Measurements from ENCODE around the gene SPEM2.

- TF ChIP-seq RCOR1 (IDR thresholded peaks at IDR 0.05; ENCODE audit: low read length) (no peak), CTCF (IDR thresholded peaks at IDR 0.05) (no peak), SIN3A (IDR thresholded peaks at IDR 0.05; ENCODE audit: borderline replicate concordance, low read depth, low read length) (no peak), MAX (IDR thresholded peaks at IDR 0.05; ENCODE audit: low read depth) (no peak), CHD2 (IDR thresholded peaks at IDR 0.05; ENCODE audit: low read length, partially characterized antibody) (no peak), POLR2AphosphoS5 (IDR thresholded peaks at IDR 0.05; ENCODE audit: low read depth, low read length) (no peak), FOXJ3 (CRISPR knock-in tag; IDR thresholded peaks at IDR 0.05) (no peak), GABPA (IDR thresholded peaks at IDR 0.05; ENCODE audit: low read depth) (no peak), FOSL2 (IDR thresholded peaks at IDR 0.05; ENCODE audit: borderline replicate concordance, low read depth) (no peak), FOXM1 (IDR thresholded peaks at IDR 0.05; ENCODE audit: low read depth) (no peak), SMC3 (IDR thresholded peaks at IDR 0.05; ENCODE audit: low read depth, low read length) (no peak)
- TF ChIP-seq, protein P1, sequence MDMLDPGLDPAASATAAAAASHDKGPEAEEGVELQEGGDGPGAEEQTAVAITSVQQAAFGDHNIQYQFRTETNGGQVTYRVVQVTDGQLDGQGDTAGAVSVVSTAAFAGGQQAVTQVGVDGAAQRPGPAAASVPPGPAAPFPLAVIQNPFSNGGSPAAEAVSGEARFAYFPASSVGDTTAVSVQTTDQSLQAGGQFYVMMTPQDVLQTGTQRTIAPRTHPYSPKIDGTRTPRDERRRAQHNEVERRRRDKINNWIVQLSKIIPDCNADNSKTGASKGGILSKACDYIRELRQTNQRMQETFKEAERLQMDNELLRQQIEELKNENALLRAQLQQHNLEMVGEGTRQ (IDR thresholded peaks at IDR 0.05; ENCODE audit: borderline replicate concordance, low read depth, low read length) = no peak
Measured at GRCh38 chr17:7468804-7469389, 43.5 kb downstream of the SPEM2 start.
